Activated T-helper 1 cell treated with anti-CD3 and anti-CD28 coated beads, Interleukin-12 subunit alpha, Interleukin-12 subunit beta, Interleukin-2, Interleukin-4 antibody, amounts not matched to agents 30 ng/mL and 10 ng/mL and 1 ng/mL, durations not matched to agents 14 hours and 24 hours and 36 hours (primary cell): ENCODE data around the gene VTN. TPM values are rescaled to one million over a fixed set of nuclear protein-coding genes. Genes with fewer than 3 reads are reported as not detected.

ENCODE experiments used
- DNase-seq: peaks from one replicate; pipeline ENCODE4 v3.0.0; 2021; ENCODE audit warnings: low spot score
- H3K27ac Mint-ChIP-seq: one replicate; pipeline ENCODE4 v1.8.0; 2021; ENCODE audit warnings: mild to moderate bottlenecking, mixed read lengths
- H3K27me3 Mint-ChIP-seq: one replicate; pipeline ENCODE4 v1.8.0; 2022; ENCODE audit warnings: mild to moderate bottlenecking, moderate library complexity, mixed read lengths; ENCODE audit not compliant: insufficient read depth
- H3K36me3 Mint-ChIP-seq: one replicate; pipeline ENCODE4 v1.8.0; 2021; ENCODE audit warnings: low read depth, mixed read lengths
- H3K4me1 Mint-ChIP-seq: one replicate; pipeline ENCODE4 v1.8.0; 2021; ENCODE audit warnings: low read depth, mixed read lengths
- H3K4me3 Mint-ChIP-seq: one replicate; pipeline ENCODE4 v1.8.0; 2021; ENCODE audit warnings: mild to moderate bottlenecking, moderate library complexity, mixed read lengths
- H3K9me3 Mint-ChIP-seq: one replicate; pipeline ENCODE4 v1.8.0; 2021; ENCODE audit warnings: mixed read lengths
- intact Hi-C: fragments of 100-400 bp; cut with micrococcal nuclease; formaldehyde crosslinking; loops from one replicate; pipeline ENCODE4 v1.15.1; 2024
- total RNA-seq: library from RNA; stranded (reverse); gene quantifications from 2 replicates; pipeline ENCODE4 v1.2.3, GENCODE V29; 2022

VTN gene
- total RNA-seq, 1 donor from 2014 or later = 0.31 TPM

DNA sequence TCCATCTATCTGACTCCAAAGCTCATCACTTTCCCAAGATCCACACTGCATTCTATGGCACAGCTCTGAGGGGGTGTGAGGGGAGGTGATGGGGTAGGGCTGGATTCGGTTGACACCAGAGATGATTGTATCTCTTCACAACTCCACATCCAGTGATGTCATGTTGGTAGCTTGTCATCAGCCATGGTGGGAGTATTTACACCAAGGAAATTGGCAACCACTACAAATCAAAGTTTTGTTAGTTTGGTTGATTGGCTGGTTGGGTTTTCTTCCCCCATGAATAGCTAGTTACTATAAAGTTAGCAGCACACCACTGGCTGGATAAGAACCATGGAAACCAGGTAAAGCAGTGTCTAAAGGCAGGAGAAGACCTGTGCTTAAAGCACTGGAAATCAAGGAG is 20.9 kb upstream of the VTN start:
- Mint-ChIP-seq H3K36me3 (peaks cover 35% of the 10 kb centered on the region), H3K4me1 (peaks cover under 1% of the 10 kb centered on the region), H3K27ac (no peak overlapping the region), H3K9me3 (no peaks in the 10 kb centered on the region), H3K4me3 (no peak overlapping the region), H3K27me3 (no peaks in the 10 kb centered on the region)
- no peak for DNase-seq
- intact Hi-C loops = no loop called here

DNA sequence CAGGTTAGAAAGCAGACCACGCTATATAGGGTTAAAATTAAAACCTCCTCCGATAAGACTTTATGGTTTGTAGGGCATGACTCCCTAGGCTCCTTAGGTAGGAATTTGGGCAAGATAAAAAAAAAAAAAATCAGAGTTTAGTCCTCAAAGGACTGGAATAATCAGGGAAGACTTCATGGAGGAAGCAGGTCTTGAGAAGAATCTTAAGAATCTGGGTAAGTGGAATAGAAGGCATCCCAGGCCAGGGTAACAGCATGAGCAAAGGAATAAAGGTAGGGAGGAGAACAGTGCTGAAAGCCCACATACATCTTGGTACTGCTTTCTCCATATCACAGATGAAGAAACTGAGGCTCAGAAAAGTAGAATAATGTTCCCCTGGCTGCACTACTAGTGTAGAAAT is 20.5 kb upstream of the VTN start:
- Mint-ChIP-seq H3K27me3 (no peaks in the 10 kb centered on the region), H3K9me3 (no peaks in the 10 kb centered on the region), H3K36me3 (peaks cover 34% of the 10 kb centered on the region), H3K27ac (no peak overlapping the region), H3K4me3 (no peak overlapping the region), H3K4me1 (peaks cover 5% of the 10 kb centered on the region)
- no peak for DNase-seq
- intact Hi-C loops = no loop called here

DNA sequence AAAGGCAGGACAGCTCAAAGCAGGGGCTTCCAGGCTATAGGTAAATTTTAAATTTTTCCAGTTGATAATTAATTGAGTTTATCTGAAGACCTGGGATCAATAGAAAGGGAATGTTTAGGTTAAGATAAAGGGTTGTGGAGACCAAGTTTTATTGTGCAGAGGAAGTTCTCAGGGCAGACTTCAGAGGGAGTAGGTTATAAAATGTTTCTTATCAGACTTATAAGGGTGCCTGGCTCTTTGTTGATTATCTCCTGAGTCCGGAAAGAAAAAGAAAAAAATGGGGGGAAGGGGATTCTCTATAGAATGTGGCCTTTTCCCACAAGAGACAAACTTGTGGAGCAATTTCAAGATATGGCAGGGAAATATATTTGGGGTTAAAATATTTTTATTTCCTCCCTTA is 20.0 kb upstream of the VTN start:
- Mint-ChIP-seq H3K9me3 (no peaks in the 10 kb centered on the region), H3K4me3 (no peak overlapping the region), H3K27me3 (peaks cover 1% of the 10 kb centered on the region), H3K4me1 (peaks cover 9% of the 10 kb centered on the region), H3K27ac (no peak overlapping the region), H3K36me3 (peaks cover 35% of the 10 kb centered on the region)
- intact Hi-C loops = no loop called here
- no peak for DNase-seq

DNA sequence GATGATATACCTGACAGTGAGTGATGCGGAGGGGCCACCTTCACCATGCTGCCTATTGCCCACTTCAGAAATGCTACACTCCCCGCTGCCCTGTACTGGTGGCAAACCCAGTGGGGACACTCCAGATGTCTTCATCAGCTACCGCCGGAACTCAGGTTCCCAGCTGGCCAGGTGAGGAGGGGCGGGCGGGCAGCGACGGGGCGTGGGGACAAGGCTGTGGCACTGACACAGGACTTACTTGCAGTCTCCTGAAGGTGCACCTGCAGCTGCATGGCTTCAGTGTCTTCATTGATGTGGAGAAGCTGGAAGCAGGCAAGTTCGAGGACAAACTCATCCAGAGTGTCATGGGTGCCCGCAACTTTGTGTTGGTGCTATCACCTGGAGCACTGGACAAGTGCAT is 18.0 kb upstream of the VTN start:
- Mint-ChIP-seq H3K4me1 (peaks cover 22% of the 10 kb centered on the region), H3K27me3 (peaks cover 1% of the 10 kb centered on the region), H3K36me3 (peaks cover 28% of the 10 kb centered on the region), H3K4me3 (no peak overlapping the region), H3K27ac (no peak overlapping the region), H3K9me3 (no peaks in the 10 kb centered on the region)
- intact Hi-C loops = no loop called here
- DNase-seq = no peak

DNA sequence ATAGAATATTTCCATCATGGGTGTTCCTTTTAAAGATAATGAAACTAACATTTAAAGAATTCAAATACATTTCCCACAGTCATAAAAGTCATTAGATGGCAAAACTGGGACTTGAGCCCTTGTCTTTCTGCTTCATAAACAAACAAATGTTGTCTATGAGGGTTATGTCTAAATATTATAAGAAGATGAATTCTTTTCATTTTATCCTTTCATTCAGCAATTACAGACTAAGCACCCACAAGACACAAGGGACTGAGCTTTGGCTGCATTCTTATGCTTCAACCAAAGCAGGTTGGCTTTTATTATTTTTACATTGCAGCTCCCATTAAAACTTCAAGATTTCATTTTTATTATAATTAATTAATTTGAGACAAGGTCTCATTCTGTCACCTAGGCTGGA is 16.3 kb upstream of the VTN start:
- Mint-ChIP-seq H3K27ac (no peak overlapping the region), H3K4me3 (no peak overlapping the region), H3K4me1 (peaks cover 27% of the 10 kb centered on the region), H3K9me3 (no peaks in the 10 kb centered on the region), H3K27me3 (peaks cover 1% of the 10 kb centered on the region), H3K36me3 (peaks cover 27% of the 10 kb centered on the region)
- no peak for DNase-seq
- intact Hi-C loops = no loop called here

DNA sequence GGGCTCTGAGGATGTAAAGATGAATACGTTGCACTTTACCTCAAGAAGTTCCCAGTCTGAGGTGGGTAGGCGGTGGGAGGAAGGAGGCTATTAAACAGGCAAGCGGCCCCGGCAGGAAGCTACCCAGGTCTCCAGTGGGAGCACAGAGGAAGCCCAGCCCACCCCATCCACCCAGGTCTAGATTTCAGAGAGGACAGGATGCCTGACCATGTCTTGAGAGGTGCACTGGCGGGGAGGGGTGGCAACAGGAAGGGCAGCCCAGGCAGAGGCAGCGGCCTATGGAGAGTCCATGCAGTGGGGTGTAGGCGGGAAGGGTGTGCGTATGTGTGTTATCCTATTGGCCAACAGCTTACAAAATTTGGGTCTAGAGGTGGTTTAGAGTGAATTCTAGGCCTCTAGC is 15.3 kb upstream of the VTN start:
- Mint-ChIP-seq H3K9me3 (no peaks in the 10 kb centered on the region), H3K4me3 (peak overlapping the region; percentile 84), H3K4me1 (peaks cover 33% of the 10 kb centered on the region), H3K36me3 (peaks cover 19% of the 10 kb centered on the region), H3K27me3 (peaks cover 1% of the 10 kb centered on the region), H3K27ac (peak overlapping the region; percentile 67)
- intact Hi-C loops = no loop called here
- no peak for DNase-seq

DNA sequence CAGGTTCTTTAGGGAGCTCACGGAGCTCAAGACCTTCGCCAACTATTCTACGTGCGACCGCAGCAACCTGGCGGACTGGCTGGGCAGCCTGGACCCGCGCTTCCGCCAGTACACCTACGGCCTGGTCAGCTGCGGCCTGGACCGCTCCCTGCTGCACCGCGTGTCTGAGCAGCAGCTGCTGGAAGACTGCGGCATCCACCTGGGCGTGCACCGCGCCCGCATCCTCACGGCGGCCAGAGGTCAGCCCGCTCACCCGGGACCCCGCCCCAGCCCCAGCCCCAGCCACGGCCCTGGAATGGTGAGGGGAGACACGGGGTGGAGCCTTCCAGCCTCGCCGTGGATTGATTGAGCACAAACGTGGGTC is 14.9 kb upstream of the VTN start:
- Mint-ChIP-seq H3K27me3 (peaks cover 1% of the 10 kb centered on the region), H3K36me3 (peaks cover 15% of the 10 kb centered on the region), H3K4me3 (peak overlapping the region; percentile 84), H3K4me1 (peaks cover 37% of the 10 kb centered on the region), H3K9me3 (no peaks in the 10 kb centered on the region), H3K27ac (peak overlapping the region; percentile 89)
- intact Hi-C loops = no loop called here
- DNase-seq = no peak

DNA sequence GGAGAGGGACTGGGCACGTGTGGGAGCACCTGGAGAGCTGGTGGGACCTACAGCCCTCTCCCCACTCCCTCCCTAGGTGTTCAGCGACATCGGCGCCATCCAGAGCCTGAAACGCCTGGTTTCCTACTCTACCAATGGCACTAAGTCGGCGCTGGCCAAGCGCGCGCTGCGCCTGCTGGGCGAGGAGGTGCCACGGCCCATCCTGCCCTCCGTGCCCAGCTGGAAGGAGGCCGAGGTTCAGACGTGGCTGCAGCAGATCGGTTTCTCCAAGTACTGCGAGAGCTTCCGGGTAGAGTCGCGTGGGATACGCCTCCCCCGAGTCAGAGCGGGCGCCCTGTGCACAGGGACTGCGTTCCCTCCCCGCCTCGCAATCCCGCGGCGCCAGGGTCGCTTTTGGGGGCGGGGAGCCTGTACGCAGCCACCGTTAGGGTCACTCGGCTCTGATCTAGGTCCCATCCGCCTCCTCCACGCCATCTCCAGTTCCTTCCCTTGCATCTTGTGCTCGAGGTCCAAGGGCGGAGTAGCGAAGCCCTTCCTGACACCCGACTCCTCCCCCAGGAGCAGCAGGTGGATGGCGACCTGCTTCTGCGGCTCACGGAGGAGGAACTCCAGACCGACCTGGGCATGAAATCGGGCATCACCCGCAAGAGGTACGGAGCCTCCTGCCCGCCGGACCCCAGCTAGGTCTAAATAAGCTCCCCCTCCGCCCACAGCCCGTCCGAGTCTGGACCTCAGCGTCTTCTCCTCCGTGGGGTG is 14.4 kb upstream of the VTN start:
- Mint-ChIP-seq H3K9me3 (no peaks in the 10 kb centered on the region), H3K27me3 (peaks cover 1% of the 10 kb centered on the region), H3K36me3 (peaks cover 11% of the 10 kb centered on the region), H3K4me1 (peaks cover 40% of the 10 kb centered on the region), H3K4me3 (peak overlapping the region; percentile 84), H3K27ac (peak overlapping the region; percentile 89)
- intact Hi-C loops = loop anchor here (1.0 kb wide), 2 partner anchors 12 to 27 kb away; partner anchors contain the start of gene POLDIP2
- peak; percentile 61 for DNase-seq

DNA sequence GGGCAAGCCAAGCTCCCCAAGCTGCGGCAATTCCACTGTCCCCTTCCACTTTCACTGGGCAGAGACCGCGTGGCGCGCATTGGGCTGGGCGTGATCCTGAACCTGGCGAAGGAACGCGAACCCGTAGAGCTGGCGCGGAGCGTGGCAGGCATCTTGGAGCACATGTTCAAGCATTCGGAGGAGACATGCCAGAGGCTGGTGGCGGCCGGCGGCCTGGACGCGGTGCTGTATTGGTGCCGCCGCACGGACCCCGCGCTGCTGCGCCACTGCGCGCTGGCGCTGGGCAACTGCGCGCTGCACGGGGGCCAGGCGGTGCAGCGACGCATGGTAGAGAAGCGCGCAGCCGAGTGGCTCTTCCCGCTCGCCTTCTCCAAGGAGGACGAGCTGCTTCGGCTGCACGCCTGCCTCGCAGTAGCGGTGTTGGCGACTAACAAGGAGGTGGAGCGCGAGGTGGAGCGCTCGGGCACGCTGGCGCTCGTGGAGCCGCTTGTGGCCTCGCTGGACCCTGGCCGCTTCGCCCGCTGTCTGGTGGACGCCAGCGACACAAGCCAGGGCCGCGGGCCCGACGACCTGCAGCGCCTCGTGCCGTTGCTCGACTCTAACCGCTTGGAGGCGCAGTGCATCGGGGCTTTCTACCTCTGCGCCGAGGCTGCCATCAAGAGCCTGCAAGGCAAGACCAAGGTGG is 11.2 kb upstream of the VTN start:
- intact Hi-C loops = no loop called here
- H3K27ac Mint-ChIP-seq = no peak overlapping the region
- H3K36me3 Mint-ChIP-seq = peaks cover 9% of the 10 kb centered on the region
- no peaks in the 10 kb centered on the region for H3K9me3 Mint-ChIP-seq
- H3K4me3 Mint-ChIP-seq = peak overlapping the region; percentile 35
- no peak for DNase-seq
- H3K4me1 Mint-ChIP-seq = peaks cover 45% of the 10 kb centered on the region
- H3K27me3 Mint-ChIP-seq = peaks cover 1% of the 10 kb centered on the region

DNA sequence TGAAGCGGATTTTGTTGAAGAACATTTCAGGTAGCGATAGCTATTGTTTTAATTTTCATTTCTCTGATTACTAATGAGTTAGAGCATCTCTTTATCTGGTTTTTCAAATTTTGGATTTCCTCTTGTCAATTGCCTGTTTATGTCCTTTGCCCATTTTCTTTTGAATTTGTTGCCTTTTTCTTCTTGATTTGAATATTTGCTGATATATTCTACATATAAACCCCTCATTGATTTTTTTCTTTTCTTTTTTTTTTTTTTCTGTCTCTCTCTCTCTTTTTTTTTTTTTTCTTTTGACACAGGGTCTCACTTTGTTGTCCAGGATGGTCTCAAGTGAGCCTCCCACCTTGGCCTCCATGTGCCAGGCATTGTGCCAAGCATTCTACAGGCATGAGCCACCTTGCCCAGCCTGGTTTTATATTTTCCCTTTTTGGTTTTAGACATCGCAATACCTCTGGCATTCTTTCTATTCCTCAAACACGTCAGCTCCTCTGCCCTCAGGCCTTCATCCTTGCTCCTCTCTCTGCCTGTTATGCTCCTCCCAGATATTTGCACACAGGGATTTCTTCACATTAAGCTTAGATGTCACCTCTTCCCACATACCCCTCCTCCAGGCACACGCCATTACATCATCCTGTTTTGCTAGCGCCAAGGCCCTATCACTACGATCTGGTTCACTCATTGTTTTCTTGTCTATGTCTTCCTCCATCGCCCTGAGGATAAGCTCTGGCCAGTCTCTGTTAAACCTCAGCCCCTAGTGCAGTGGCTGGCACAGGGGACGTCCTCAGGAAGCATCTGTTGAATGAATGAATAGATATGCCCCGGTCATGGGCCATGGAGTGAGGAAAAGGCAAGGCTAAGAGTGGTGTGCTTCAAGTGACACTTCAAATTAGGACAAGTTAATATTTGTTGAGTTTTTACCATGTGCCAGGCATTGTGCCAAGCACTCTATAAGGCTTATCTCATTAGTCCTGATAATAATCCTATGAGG is 10.0 kb upstream of the VTN start:
- H3K4me3 Mint-ChIP-seq = no peak overlapping the region
- intact Hi-C loops = no loop called here
- H3K36me3 Mint-ChIP-seq = peaks cover 6% of the 10 kb centered on the region

DNA sequence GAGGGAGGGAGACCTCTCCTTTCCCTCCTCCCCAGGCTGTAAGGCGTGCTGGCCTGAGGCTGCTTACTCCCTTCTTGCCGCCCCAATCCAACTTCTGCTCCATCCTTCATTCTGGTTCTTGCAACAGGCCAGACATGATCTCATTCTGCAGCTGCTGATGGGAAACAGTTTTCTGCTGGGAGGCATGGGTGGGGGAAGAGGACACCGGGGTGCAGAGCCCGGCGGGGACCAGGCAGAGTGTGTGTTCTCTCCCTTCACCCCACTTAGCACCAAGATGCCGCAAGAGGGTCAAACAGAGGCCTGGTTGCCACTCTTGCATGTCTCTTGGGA is 2.8 kb upstream of the VTN start:
- DNase-seq = no peak
- H3K27me3 Mint-ChIP-seq = no peaks in the 10 kb centered on the region

More for the DNA sequence above, 10.0 kb upstream of the VTN start:
- H3K27me3 Mint-ChIP-seq = no peaks in the 10 kb centered on the region
- H3K27ac Mint-ChIP-seq = no peak overlapping the region
- peaks cover 37% of the 10 kb centered on the region for H3K4me1 Mint-ChIP-seq
- no peaks in the 10 kb centered on the region for H3K9me3 Mint-ChIP-seq
- DNase-seq = no peak

DNA sequence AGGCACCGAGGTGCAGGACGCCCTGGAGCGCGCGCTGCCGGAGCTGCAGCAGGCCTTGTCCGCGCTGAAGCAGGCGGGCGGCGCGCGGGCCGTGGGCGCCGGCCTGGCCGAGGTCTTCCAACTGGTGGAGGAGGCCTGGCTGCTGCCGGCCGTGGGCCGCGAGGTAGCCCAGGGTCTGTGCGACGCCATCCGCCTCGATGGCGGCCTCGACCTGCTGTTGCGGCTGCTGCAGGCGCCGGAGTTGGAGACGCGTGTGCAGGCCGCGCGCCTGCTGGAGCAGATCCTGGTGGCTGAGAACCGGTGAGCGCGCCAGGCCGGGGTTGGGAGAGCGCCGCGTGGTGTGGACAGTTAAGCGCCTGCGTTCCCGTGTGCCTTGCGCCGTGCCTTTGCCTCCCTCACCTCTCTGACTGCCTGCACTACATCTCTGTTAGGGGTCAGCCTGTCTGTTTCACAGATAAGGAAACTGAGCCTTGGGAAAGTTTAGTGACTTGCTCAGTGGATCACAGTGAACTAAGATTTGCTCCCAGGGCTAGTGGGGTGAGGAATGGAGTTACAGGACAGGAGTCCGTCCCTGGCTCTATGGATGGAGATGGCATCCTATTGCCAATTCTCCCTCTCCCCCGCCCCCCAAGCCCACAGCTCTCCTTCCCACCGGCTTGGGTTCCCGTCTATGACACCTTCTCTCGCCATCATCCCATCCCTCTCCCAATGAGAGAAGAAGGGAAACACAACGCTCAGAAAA is 2.3 kb upstream of the VTN start:
- intact Hi-C loops = loop anchor here (1.0 to 5.0 kb wide), 5 partner anchors 12 to 225 kb away; partner anchors contain the start of genes SLC46A1, SPAG5 and TMEM97
- no peaks in the 10 kb centered on the region for H3K9me3 Mint-ChIP-seq
- H3K27ac Mint-ChIP-seq = peak overlapping the region; percentile 68
- H3K4me1 Mint-ChIP-seq = peaks cover 14% of the 10 kb centered on the region
- DNase-seq = no peak
- no peaks in the 10 kb centered on the region for H3K27me3 Mint-ChIP-seq
- peaks cover 6% of the 10 kb centered on the region for H3K36me3 Mint-ChIP-seq
- peak overlapping the region; percentile 85 for H3K4me3 Mint-ChIP-seq

More for the DNA sequence above, 2.8 kb upstream of the VTN start:
- intact Hi-C loops = loop anchor here (1.0 to 5.0 kb wide), 5 partner anchors 11 to 224 kb away; partner anchors contain the start of genes SLC46A1, SPAG5 and TMEM97
- H3K4me1 Mint-ChIP-seq = peaks cover 14% of the 10 kb centered on the region
- peaks cover 6% of the 10 kb centered on the region for H3K36me3 Mint-ChIP-seq
- H3K9me3 Mint-ChIP-seq = no peaks in the 10 kb centered on the region
- H3K27ac Mint-ChIP-seq = peak overlapping the region; percentile 68
- H3K4me3 Mint-ChIP-seq = peak overlapping the region; percentile 85
